Mesenteric fat pad (tissue), 1 donor: ENCODE results near the gene ENO1. TPM values are rescaled to one million over a fixed set of nuclear protein-coding genes. Genes with fewer than 3 reads are reported as not detected.
A peak's percentile ranks its signal among the peaks of the same experiment; 100 is the strongest.
"Not testable (repeated sequence)": the region's sequence is repeated elsewhere in the genome, so short reads cannot be mapped to it uniquely, and the experiment has no call there.

Experiments used
- DNase-seq: peaks from one replicate; pipeline ENCODE4 v3.0.0-alpha.2; 2020; ENCODE audit warnings: low spot score
- total RNA-seq: library from RNA; stranded (reverse); fragmentation: NEBNext Ultra II Directional; extraction: Animal tissue kit (Norgen Biotek cat#: 25700); gene quantifications from one replicate; pipeline ENCODE4 v1.2.1, GENCODE V29; 2021
- donor health status: DM: yes; HTN: yes; CAD: no.

ENO1 gene
- total RNA-seq, 1 donor from 2014 or later, result 863 TPM

- not testable (repeated sequence) for DNase-seq
Measured at GRCh38 chr1:8897505-8897904, 19.0 kb upstream of the ENO1 start.

GRCh38 chr1:8896775-8897174, 18.3 kb upstream of the ENO1 start:
- not testable (repeated sequence) for DNase-seq

- DNase-seq, result no peak
Measured at GRCh38 chr1:8892026-8892425, 13.5 kb upstream of the ENO1 start.

- no peak for DNase-seq
Measured at GRCh38 chr1:8891401-8891800, 12.9 kb upstream of the ENO1 start.

GRCh38 chr1:8889925-8890785, 11.7 kb upstream of the ENO1 start:
- no peak for DNase-seq

- DNase-seq, result no peak
Measured at GRCh38 chr1:8889103-8889846, 10.8 kb upstream of the ENO1 start.

- no peak for DNase-seq
Measured at GRCh38 chr1:8886589-8886988, 8.1 kb upstream of the ENO1 start.

- not testable (repeated sequence) for DNase-seq
Measured at GRCh38 chr1:8886031-8886524, 7.6 kb upstream of the ENO1 start.

GRCh38 chr1:8884105-8884504, 5.6 kb upstream of the ENO1 start:
- not testable (repeated sequence) for DNase-seq

- DNase-seq, result no peak
Measured at GRCh38 chr1:8883491-8883890, 5.0 kb upstream of the ENO1 start.

GRCh38 chr1:8879922-8880676, 1.6 kb upstream of the ENO1 start:
- DNase-seq, result no peak

- no peak for DNase-seq
Measured at GRCh38 chr1:8879464-8879921, 1.0 kb upstream of the ENO1 start.

- peak; percentile 99 for DNase-seq
Measured at GRCh38 chr1:8878698-8879463, 395 bp upstream of the ENO1 start.

- DNase-seq, result no peak
Measured at GRCh38 chr1:8876087-8876486, 2.4 kb downstream of the ENO1 start.

GRCh38 chr1:8875216-8875861, 3.1 kb downstream of the ENO1 start:
- no peak for DNase-seq

- DNase-seq, result no peak
Measured at GRCh38 chr1:8874230-8875201, 4.0 kb downstream of the ENO1 start.

- DNase-seq, result no peak
Measured at GRCh38 chr1:8873506-8874229, 4.8 kb downstream of the ENO1 start.

- no peak for DNase-seq
Measured at GRCh38 chr1:8873001-8873400, 5.5 kb downstream of the ENO1 start.
